Ectodermal cell (in vitro differentiated cells): ENCODE data around the gene IGSF10.
"Not testable (repeated sequence)": the region's sequence is repeated elsewhere in the genome, so short reads cannot be mapped to it uniquely, and the experiment has no call there.

Experiments used
- H3K27ac ChIP-seq: 2 replicates; pipeline ENCODE4 v1.7.0; 2013; ENCODE audit warnings: mild to moderate bottlenecking, low read depth, low read length; ENCODE audit not compliant: insufficient read depth, poor library complexity, severe bottlenecking
- H3K27me3 ChIP-seq: 2 replicates; pipeline ENCODE4 v1.7.0; 2013; ENCODE audit warnings: mild to moderate bottlenecking, low read length; ENCODE audit not compliant: insufficient read depth, control insufficient read depth, poor library complexity, severe bottlenecking
- H3K36me3 ChIP-seq: one replicate; pipeline ENCODE4 v1.7.0; 2013; ENCODE audit warnings: low read length; ENCODE audit not compliant: control insufficient read depth, insufficient read depth
- H3K4me1 ChIP-seq: one replicate; pipeline ENCODE4 v1.7.0; 2013; ENCODE audit warnings: low read length; ENCODE audit not compliant: control insufficient read depth, insufficient read depth
- H3K4me3 ChIP-seq: 2 replicates; pipeline ENCODE4 v1.7.0; 2013; ENCODE audit warnings: low read depth, low read length, control low read depth; ENCODE audit not compliant: insufficient read depth
- H3K9me3 ChIP-seq: 2 replicates; pipeline ENCODE4 v1.7.0; 2013; ENCODE audit warnings: mild to moderate bottlenecking, low read length, moderate library complexity; ENCODE audit not compliant: control insufficient read depth
- WGBS, 2 experiments: methylation state at CpG; one replicate each; pipeline ENCODE4 v1.1.7; 2013; ENCODE audit warnings: missing lambda C conversion rate in 2 of 2; 5-methylcytosine and 5-hydroxymethylcytosine counted together

The IGSF10 gene

GRCh38 chr3:151487833-151488232 is 27.0 kb upstream of the IGSF10 start:
- H3K4me1 ChIP-seq, H3K27ac ChIP-seq, H3K9me3 ChIP-seq, H3K4me3 ChIP-seq, H3K27me3 ChIP-seq, H3K36me3 ChIP-seq: not testable (repeated sequence)

GRCh38 chr3:151483961-151484520 is 23.2 kb upstream of the IGSF10 start:
- Histone ChIP-seq H3K36me3 (no peaks in the 10 kb centered on the region), H3K4me1 (no peaks in the 10 kb centered on the region), H3K4me3 (no peak overlapping the region), H3K27me3 (no peaks in the 10 kb centered on the region), H3K9me3 (no peaks in the 10 kb centered on the region), H3K27ac (no peak overlapping the region)
- WGBS, 2 experiments, result 83 to 89% methylated on average over 6 of the region's 6 CpGs

GRCh38 chr3:151483488-151483887 is 22.6 kb upstream of the IGSF10 start:
- H3K9me3 ChIP-seq, result no peaks in the 10 kb centered on the region
- H3K36me3 ChIP-seq, result no peaks in the 10 kb centered on the region
- WGBS, 2 experiments, result 93 to 96% methylated on average over 1 of the region's 1 CpG
- H3K4me3 ChIP-seq, result no peak overlapping the region
- no peaks in the 10 kb centered on the region for H3K4me1 ChIP-seq
- H3K27ac ChIP-seq, result no peak overlapping the region
- H3K27me3 ChIP-seq, result no peaks in the 10 kb centered on the region

GRCh38 chr3:151480492-151480891 is 19.6 kb upstream of the IGSF10 start:
- Histone ChIP-seq H3K4me3 (no peak overlapping the region), H3K9me3 (no peaks in the 10 kb centered on the region), H3K27me3 (no peaks in the 10 kb centered on the region), H3K36me3 (no peaks in the 10 kb centered on the region), H3K27ac (no peak overlapping the region), H3K4me1 (no peaks in the 10 kb centered on the region)
- 94 to 95% methylated on average over 2 of the region's 2 CpGs for WGBS, 2 experiments

GRCh38 chr3:151479452-151479851 is 18.6 kb upstream of the IGSF10 start:
- Histone ChIP-seq H3K27ac (no peak overlapping the region), H3K27me3 (no peaks in the 10 kb centered on the region), H3K4me3 (no peak overlapping the region), H3K4me1 (no peaks in the 10 kb centered on the region), H3K36me3 (no peaks in the 10 kb centered on the region), H3K9me3 (no peaks in the 10 kb centered on the region)
- WGBS, 2 experiments, result 49 to 82% methylated on average over 1 of the region's 1 CpG

GRCh38 chr3:151478335-151478697 is 17.5 kb upstream of the IGSF10 start:
- Histone ChIP-seq H3K27me3 (no peaks in the 10 kb centered on the region), H3K9me3 (no peaks in the 10 kb centered on the region), H3K4me1 (no peaks in the 10 kb centered on the region), H3K4me3 (no peak overlapping the region), H3K36me3 (no peaks in the 10 kb centered on the region), H3K27ac (no peak overlapping the region)
- WGBS, 2 experiments, result 82% methylated on average over 1 of the region's 1 CpG; no CpG with 5 or more reads in 1 of the 2 experiments

- no peak overlapping the region for H3K4me3 ChIP-seq
- no peaks in the 10 kb centered on the region for H3K27me3 ChIP-seq
- 87 to 100% methylated on average over 1 to 2 of the region's 2 CpGs for WGBS, 2 experiments
- H3K4me1 ChIP-seq, result no peaks in the 10 kb centered on the region
- H3K27ac ChIP-seq, result no peak overlapping the region
- no peaks in the 10 kb centered on the region for H3K36me3 ChIP-seq
- no peaks in the 10 kb centered on the region for H3K9me3 ChIP-seq
These were observed 16.9 kb upstream of the IGSF10 start for GRCh38 chr3:151477591-151478334.

GRCh38 chr3:151476344-151477018 is 15.6 kb upstream of the IGSF10 start:
- H3K27ac ChIP-seq, result no peak overlapping the region
- no peaks in the 10 kb centered on the region for H3K36me3 ChIP-seq
- no peak overlapping the region for H3K4me3 ChIP-seq
- WGBS, 2 experiments, result 87 to 92% methylated on average over 7 of the region's 7 CpGs
- no peaks in the 10 kb centered on the region for H3K9me3 ChIP-seq
- no peaks in the 10 kb centered on the region for H3K4me1 ChIP-seq
- no peaks in the 10 kb centered on the region for H3K27me3 ChIP-seq

- 43 to 55% methylated on average over 6 to 9 of the region's 9 CpGs for WGBS, 2 experiments
- no peak overlapping the region for H3K4me3 ChIP-seq
- H3K36me3 ChIP-seq, result no peaks in the 10 kb centered on the region
- no peaks in the 10 kb centered on the region for H3K4me1 ChIP-seq
- no peak overlapping the region for H3K27ac ChIP-seq
- no peaks in the 10 kb centered on the region for H3K9me3 ChIP-seq
- no peaks in the 10 kb centered on the region for H3K27me3 ChIP-seq
These were observed 7.5 kb upstream of the IGSF10 start for GRCh38 chr3:151468284-151468917.

GRCh38 chr3:151467069-151467468 is 6.2 kb upstream of the IGSF10 start:
- no peaks in the 10 kb centered on the region for H3K27me3 ChIP-seq
- H3K4me3 ChIP-seq, result no peak overlapping the region
- WGBS, 2 experiments, result 88 to 93% methylated on average over 1 of the region's 1 CpG
- no peaks in the 10 kb centered on the region for H3K36me3 ChIP-seq
- no peaks in the 10 kb centered on the region for H3K9me3 ChIP-seq
- H3K27ac ChIP-seq, result no peak overlapping the region
- H3K4me1 ChIP-seq, result no peaks in the 10 kb centered on the region
